Omental fat pad (tissue), 4 donors: ENCODE measurements around the gene PTGES2. TPM values are rescaled to one million over a fixed set of nuclear protein-coding genes. Genes with fewer than 3 reads are reported as not detected.
A peak's percentile ranks its signal among the peaks of the same experiment; 100 is the strongest.

Experiments
- ATAC-seq: fragments of 150-250 bp; one replicate; pipeline ENCODE4 v1.9.1; 2016; ENCODE audit warnings: mild to moderate bottlenecking, moderate library complexity; ENCODE audit not compliant: low FRiP score
- DNase-seq: peaks from one replicate; pipeline ENCODE4 v3.0.0-alpha.2; 2019; ENCODE audit warnings: low spot score
- CTCF ChIP-seq, 3 donors: fragments of 450-650 bp; IDR thresholded peaks; one replicate each; pipeline ENCODE4 v1.5.1; 2016 to 2017; ENCODE audit warnings: antibody characterized with exemption in 3 of 3, mild to moderate bottlenecking in 3 of 3, moderate library complexity in 2 of 3
- total RNA-seq, 4 donors: library from RNA; depleted of rRNA; stranded (reverse); fragments of >200 nt; gene quantifications; one replicate each; pipeline ENCODE4 v1.1.0, GENCODE V29; 2016

Gene PTGES2
- total RNA-seq, 4 donors from 2014 or later, result 34.6 to 59.4 (median 53.0) TPM

- ATAC-seq, result no peak
- no peak for TF ChIP-seq CTCF (IDR thresholded peaks at IDR 0.05)
- DNase-seq, result no peak
Observed at GRCh38 chr9:128103589-128103962, 24.0 kb downstream of the PTGES2 start.

- DNase-seq (no peak), ATAC-seq (no peak)
- TF ChIP-seq CTCF (IDR thresholded peaks at IDR 0.05), result no peak
Observed at GRCh38 chr9:128102861-128103588, 24.5 kb downstream of the PTGES2 start.

GRCh38 chr9:128102196-128102595 is 25.3 kb downstream of the PTGES2 start:
- DNase-seq (no peak), ATAC-seq (no peak)
- TF ChIP-seq CTCF (IDR thresholded peaks at IDR 0.05), result no peak

- DNase-seq (no peak), ATAC-seq (no peak)
- no peak for TF ChIP-seq CTCF (IDR thresholded peaks at IDR 0.05)
Observed at GRCh38 chr9:128101690-128102089, 25.8 kb downstream of the PTGES2 start.

GRCh38 chr9:128101231-128101661 is 26.3 kb downstream of the PTGES2 start:
- no peak for TF ChIP-seq CTCF (IDR thresholded peaks at IDR 0.05)
- ATAC-seq (no peak), DNase-seq (no peak)

- no peak for TF ChIP-seq CTCF (IDR thresholded peaks at IDR 0.05)
- no peak for DNase-seq
- ATAC-seq, result no peak
Observed at GRCh38 chr9:128100581-128100980, 26.9 kb downstream of the PTGES2 start.

GRCh38 chr9:128099932-128100491 is 27.5 kb downstream of the PTGES2 start:
- DNase-seq (no peak), ATAC-seq (peak; percentile 12)
- no peak for TF ChIP-seq CTCF (IDR thresholded peaks at IDR 0.05)
